PC-3 (cell line): Measurements from ENCODE around the gene FOXI3. TPM values are rescaled to one million over a fixed set of nuclear protein-coding genes. Genes with fewer than 3 reads are reported as not detected.

ENCODE experiments used
- ATAC-seq: fragments of 200-7000 bp; cut with Tn5 transposase; 2 replicates; pipeline ENCODE4 v1.9.1; 2020; ENCODE audit warnings: mild to moderate bottlenecking, moderate library complexity
- BruUV-seq: library from RNA; stranded (reverse); fragments of 400-500 nt; replicated peaks from 2 replicates; lab custom pipeline; 2021; lab: Mats Ljungman, UMichigan
- CTCF ChIA-PET: fragments of 300-600 bp; sonication (Branson Sonifier 250); formaldehyde crosslinking; loops from one replicate; lab custom pipeline; 2022; ENCODE audit warnings: antibody characterized with exemption; lab: Charles Lee
- POLR2A ChIA-PET: fragments of 300-600 bp; sonication (Branson Sonifier 250); formaldehyde crosslinking; loops from one replicate; lab custom pipeline; 2022; ENCODE audit warnings: antibody characterized with exemption; ENCODE audit not compliant: unreplicated experiment; lab: Charles Lee
- DNase-seq: peaks from one replicate; pipeline ENCODE4 v3.0.0-alpha.2; 2015
- H2AFZ ChIP-seq: fragments of 300-600 bp; sonication (generic); 2 replicates; pipeline ENCODE4 v1.6.0; 2016; ENCODE audit warnings: antibody characterized with exemption, low read length
- H3F3A ChIP-seq: fragments of 300-600 bp; sonication (generic); one replicate; pipeline ENCODE4 v1.6.0; 2017; ENCODE audit warnings: antibody characterized with exemption, low read length, control low read depth, mild to moderate bottlenecking; ENCODE audit not compliant: unreplicated experiment
- H3K27ac ChIP-seq: fragments of 300-600 bp; sonication (generic); 2 replicates; pipeline ENCODE4 v1.5.1; 2016; ENCODE audit warnings: mild to moderate bottlenecking, low read length
- H3K27me3 ChIP-seq: fragments of 300-600 bp; sonication (generic); 2 replicates; pipeline ENCODE4 v1.6.1; 2016; ENCODE audit warnings: low read length, mixed read lengths
- H3K36me3 ChIP-seq: fragments of 300-600 bp; sonication (generic); 2 replicates; pipeline ENCODE4 v1.6.1; 2016; ENCODE audit warnings: low read depth, mixed run types, low read length, mixed read lengths
- H3K4me1 ChIP-seq: fragments of 300-600 bp; sonication (generic); 2 replicates; pipeline ENCODE4 v1.5.1; 2016; ENCODE audit warnings: low read length; ENCODE audit not compliant: insufficient read depth
- H3K4me2 ChIP-seq: fragments of 300-600 bp; sonication (generic); 2 replicates; pipeline ENCODE4 v1.6.0; 2016; ENCODE audit warnings: low read length
- H3K4me3 ChIP-seq: fragments of 300-600 bp; sonication (generic); 2 replicates; pipeline ENCODE4 v1.5.1; 2016; ENCODE audit warnings: mild to moderate bottlenecking, low read length, mixed read lengths
- H3K79me2 ChIP-seq: fragments of 300-600 bp; sonication (generic); 2 replicates; pipeline ENCODE4 v1.6.1; 2017; ENCODE audit warnings: low read length, mixed read lengths
- H3K9ac ChIP-seq: fragments of 300-600 bp; sonication (generic); 2 replicates; pipeline ENCODE4 v1.6.0; 2016; ENCODE audit warnings: mild to moderate bottlenecking, low read length
- H3K9me2 ChIP-seq: fragments of 300-600 bp; sonication (generic); replicated peaks from 2 replicates; pipeline ENCODE4 v1.6.1; 2016; ENCODE audit warnings: mixed run types, low read length, mixed read lengths
- H3K9me3 ChIP-seq: fragments of 300-600 bp; sonication (generic); 2 replicates; pipeline ENCODE4 v1.6.1; 2016; ENCODE audit warnings: low read length, mixed read lengths
- H4K20me1 ChIP-seq: fragments of 300-600 bp; sonication (generic); 2 replicates; pipeline ENCODE4 v1.6.1; 2016; ENCODE audit warnings: low read length, mixed read lengths
- EZH2 ChIP-seq: fragments of 300-600 bp; sonication (generic); IDR thresholded peaks from one replicate; pipeline ENCODE4 v1.6.1; 2017; ENCODE audit warnings: antibody characterized with exemption, mild to moderate bottlenecking, low read length; ENCODE audit not compliant: unreplicated experiment
- EZH2phosphoT487 ChIP-seq: fragments of 300-600 bp; sonication (generic); IDR thresholded peaks from 2 replicates; pipeline ENCODE4 v1.6.1; 2018; ENCODE audit warnings: mild to moderate bottlenecking, antibody characterized with exemption, low read length, borderline replicate concordance
- intact Hi-C: fragments of 100-400 bp; cut with micrococcal nuclease; formaldehyde crosslinking; loops from 2 replicates; pipeline ENCODE4 v1.9.0; 2023
- total RNA-seq: library from RNA; depleted of rRNA; stranded (reverse); fragments of >200 nt; gene quantifications from 2 replicates; pipeline ENCODE4 v1.2.3, GENCODE V29; 2014
- TF ChIP-seq, protein P1 (sequence below): fragments of 300-600 bp; sonication (generic); conservative IDR thresholded peaks from 2 replicates; pipeline ENCODE4 v1.5.1; 2017; ENCODE audit warnings: antibody characterized with exemption, low read depth, mild to moderate bottlenecking, low read length

The FOXI3 gene
- total RNA-seq, 1 experiment from 2014 or later: not detected

DNA sequence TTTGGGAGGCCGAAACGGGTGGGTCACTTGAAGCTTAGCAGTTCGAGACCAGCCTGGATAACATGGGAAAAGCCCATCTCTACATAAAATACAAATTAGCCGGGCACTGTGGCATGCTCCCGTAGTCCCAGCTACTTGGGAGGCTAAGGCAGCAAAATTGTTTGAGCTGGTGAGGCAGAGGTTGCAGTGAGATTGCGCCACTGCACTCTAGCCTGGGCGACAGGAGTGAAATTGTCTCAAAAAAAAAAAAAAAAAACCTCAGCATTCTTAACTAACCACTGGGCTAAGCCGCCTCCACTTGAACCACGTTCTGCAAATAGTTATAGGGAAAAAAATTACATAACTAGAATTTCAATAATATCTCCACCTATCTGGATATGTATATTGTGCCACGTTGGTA is 2.3 kb downstream of the FOXI3 start:
- BruUV-seq: no TSS peak
- H3K4me3 ChIP-seq: no peak overlapping the region
- H3K4me1 ChIP-seq: no peaks in the 10 kb centered on the region
- no peak overlapping the region for H3K4me2 ChIP-seq
- ATAC-seq: no peak
- no peak overlapping the region for H3K27ac ChIP-seq
- no peak for DNase-seq
- H3K9ac ChIP-seq: no peak overlapping the region
- no peaks in the 10 kb centered on the region for H3K9me3 ChIP-seq
- H4K20me1 ChIP-seq: no peaks in the 10 kb centered on the region
- no peaks in the 10 kb centered on the region for H3K9me2 ChIP-seq
- H3K36me3 ChIP-seq: no peaks in the 10 kb centered on the region
- H3K27me3 ChIP-seq: peaks cover 61% of the 10 kb centered on the region
- intact Hi-C loops: loop anchor here (5.0 kb wide), 1 partner anchor 258 kb away; no protein-coding TSS in a partner anchor
- TF ChIP-seq, protein P1, sequence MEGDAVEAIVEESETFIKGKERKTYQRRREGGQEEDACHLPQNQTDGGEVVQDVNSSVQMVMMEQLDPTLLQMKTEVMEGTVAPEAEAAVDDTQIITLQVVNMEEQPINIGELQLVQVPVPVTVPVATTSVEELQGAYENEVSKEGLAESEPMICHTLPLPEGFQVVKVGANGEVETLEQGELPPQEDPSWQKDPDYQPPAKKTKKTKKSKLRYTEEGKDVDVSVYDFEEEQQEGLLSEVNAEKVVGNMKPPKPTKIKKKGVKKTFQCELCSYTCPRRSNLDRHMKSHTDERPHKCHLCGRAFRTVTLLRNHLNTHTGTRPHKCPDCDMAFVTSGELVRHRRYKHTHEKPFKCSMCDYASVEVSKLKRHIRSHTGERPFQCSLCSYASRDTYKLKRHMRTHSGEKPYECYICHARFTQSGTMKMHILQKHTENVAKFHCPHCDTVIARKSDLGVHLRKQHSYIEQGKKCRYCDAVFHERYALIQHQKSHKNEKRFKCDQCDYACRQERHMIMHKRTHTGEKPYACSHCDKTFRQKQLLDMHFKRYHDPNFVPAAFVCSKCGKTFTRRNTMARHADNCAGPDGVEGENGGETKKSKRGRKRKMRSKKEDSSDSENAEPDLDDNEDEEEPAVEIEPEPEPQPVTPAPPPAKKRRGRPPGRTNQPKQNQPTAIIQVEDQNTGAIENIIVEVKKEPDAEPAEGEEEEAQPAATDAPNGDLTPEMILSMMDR: no peak
- TF ChIP-seq EZH2phosphoT487 (no peak), EZH2 (no peak)
- no peaks in the 10 kb centered on the region for H3K79me2 ChIP-seq
- POLR2A ChIA-PET: no interaction called here
- CTCF ChIA-PET: no interaction called here
- H2AFZ ChIP-seq: no peak overlapping the region
- H3F3A ChIP-seq: no peaks in the 10 kb centered on the region

DNA sequence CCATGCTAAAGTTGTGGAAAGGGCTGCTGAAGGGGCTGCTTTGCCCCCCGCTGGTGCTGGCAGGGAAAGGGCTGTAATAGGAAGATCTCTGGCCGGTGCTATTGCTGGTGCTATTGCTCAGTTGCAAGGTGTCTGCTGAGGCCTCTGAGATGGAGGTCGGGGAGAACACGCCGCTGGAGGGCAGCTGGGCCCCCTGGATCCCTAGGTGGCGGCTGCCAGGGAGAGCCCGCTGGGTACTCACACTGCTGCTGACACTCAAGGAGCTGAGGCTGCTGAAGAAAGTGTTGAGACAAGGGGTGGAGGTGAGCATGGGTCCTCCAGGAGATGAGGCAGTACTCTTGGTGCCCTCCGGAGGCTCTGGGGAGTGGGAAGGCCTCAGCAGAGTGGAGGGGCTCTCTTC is 4.2 kb downstream of the FOXI3 start:
- no peak for TF ChIP-seq EZH2phosphoT487
- no peak for TF ChIP-seq EZH2
- TF ChIP-seq, protein P1: no peak
- no TSS peak for BruUV-seq
- ATAC-seq (no peak), DNase-seq (no peak)
- Histone ChIP-seq H3F3A (no peaks in the 10 kb centered on the region), H3K4me1 (no peaks in the 10 kb centered on the region), H3K4me3 (no peak overlapping the region), H2AFZ (no peak overlapping the region), H3K36me3 (no peaks in the 10 kb centered on the region), H3K27ac (no peak overlapping the region), H4K20me1 (no peaks in the 10 kb centered on the region), H3K9ac (no peak overlapping the region), H3K4me2 (no peak overlapping the region), H3K9me2 (no peaks in the 10 kb centered on the region), H3K79me2 (no peaks in the 10 kb centered on the region), H3K9me3 (no peaks in the 10 kb centered on the region), H3K27me3 (peaks cover 64% of the 10 kb centered on the region)
- intact Hi-C loops: no loop called here
- ChIA-PET POLR2A (no interaction called here), CTCF (no interaction called here)

DNA sequence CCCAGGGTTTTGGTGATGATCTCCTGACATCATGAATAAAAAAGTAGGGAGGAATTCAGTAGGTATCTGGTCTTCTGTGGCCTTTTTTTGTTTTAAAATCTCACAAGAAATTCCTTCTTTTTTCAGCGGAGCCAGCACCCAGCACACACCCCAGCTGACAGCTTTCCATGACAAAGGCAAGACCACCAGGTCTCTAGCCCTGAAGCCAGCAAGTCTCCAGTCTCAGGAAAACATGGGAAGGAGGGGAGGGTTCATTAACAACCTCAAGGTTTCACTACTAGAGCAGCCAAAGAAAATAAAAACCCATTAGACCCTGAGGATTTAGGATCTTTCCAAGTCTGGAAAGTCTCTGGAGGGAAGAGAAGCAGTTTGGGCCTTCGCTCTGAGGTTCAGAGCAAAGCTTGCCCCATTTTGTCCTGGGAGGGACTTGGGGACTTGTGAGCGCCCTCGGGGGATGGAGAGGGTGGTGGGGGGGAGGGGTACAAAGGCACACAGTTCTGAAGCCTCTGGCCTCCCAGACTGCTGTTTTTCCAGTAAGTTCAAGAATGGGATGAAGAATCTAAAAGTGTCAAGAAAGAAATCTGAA is 9.0 kb downstream of the FOXI3 start:
- DNase-seq (no peak), ATAC-seq (no peak)
- peaks cover 71% of the 10 kb centered on the region for H3K27me3 ChIP-seq
- no peaks in the 10 kb centered on the region for H3K36me3 ChIP-seq
- no peak overlapping the region for H3K27ac ChIP-seq
- H3F3A ChIP-seq: no peaks in the 10 kb centered on the region
- no peak overlapping the region for H3K4me2 ChIP-seq
- H3K4me1 ChIP-seq: no peaks in the 10 kb centered on the region
- ChIA-PET POLR2A (no interaction called here), CTCF (no interaction called here)
- BruUV-seq: no TSS peak
- TF ChIP-seq, protein P1: no peak
- TF ChIP-seq EZH2: no peak
- TF ChIP-seq EZH2phosphoT487: no peak
- H3K9me3 ChIP-seq: no peaks in the 10 kb centered on the region
- no peaks in the 10 kb centered on the region for H4K20me1 ChIP-seq
- intact Hi-C loops: no loop called here
- no peak overlapping the region for H3K4me3 ChIP-seq
- H3K9me2 ChIP-seq: no peaks in the 10 kb centered on the region
- no peak overlapping the region for H3K9ac ChIP-seq
- H2AFZ ChIP-seq: no peak overlapping the region
- no peaks in the 10 kb centered on the region for H3K79me2 ChIP-seq
